Uterus (tissue), 2 donors: ENCODE results near the gene SMO.

Experiments
- POLR2A ChIP-seq, 2 donors: fragments of 450-650 bp; IDR thresholded peaks; one replicate each; pipeline ENCODE4 v1.6.1; 2016; ENCODE audit warnings: antibody characterized with exemption in 2 of 2, mild to moderate bottlenecking in 1 of 2, moderate library complexity in 1 of 2
- TF ChIP-seq, protein P1 (sequence below), 4 experiments: fragments of 200-600 bp in 2 of 4; fragments of 450-650 bp in 2 of 4; sonication (generic) in 2 of 4; IDR thresholded peaks; one replicate each; pipeline ENCODE4 v1.5.1; 2016 to 2019; ENCODE audit warnings: antibody characterized with exemption in 4 of 4, mild to moderate bottlenecking in 2 of 4, moderate library complexity in 1 of 4

DNA sequence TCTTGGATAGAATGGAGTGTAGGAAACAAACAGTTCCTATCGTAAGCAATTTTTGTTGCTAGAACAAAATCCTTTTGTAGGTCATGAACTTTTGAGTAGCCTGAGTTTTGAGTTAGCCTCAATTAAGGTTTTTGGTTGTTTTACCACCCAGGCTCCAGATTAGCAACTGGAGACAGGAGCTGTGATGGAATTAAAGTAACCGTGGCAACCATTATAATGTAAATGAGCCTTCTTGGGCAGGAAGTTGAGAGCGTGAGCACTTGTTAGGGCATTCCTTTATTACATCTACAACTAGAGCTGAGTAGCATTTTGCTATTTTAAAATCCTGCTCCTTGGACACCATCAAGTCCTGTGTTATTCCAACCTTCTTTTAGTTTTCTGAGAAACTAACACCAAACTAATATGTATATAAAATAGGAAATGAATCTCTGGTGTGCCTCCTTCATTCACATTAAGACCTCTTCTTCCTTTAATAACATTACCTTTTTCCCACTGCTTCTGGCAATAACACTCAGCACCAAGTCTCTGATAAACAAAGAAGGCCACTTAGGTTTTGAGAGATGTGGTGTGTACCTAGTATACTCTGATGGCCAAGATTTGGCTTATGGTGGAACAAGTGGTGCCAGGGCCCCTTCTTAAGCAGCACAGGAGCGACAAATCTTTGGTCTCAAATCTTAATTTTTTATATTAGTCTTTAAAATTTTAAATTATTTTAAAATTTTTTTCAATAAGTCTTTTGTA, 70.4 kb downstream of the SMO start:
- TF ChIP-seq, protein P1, sequence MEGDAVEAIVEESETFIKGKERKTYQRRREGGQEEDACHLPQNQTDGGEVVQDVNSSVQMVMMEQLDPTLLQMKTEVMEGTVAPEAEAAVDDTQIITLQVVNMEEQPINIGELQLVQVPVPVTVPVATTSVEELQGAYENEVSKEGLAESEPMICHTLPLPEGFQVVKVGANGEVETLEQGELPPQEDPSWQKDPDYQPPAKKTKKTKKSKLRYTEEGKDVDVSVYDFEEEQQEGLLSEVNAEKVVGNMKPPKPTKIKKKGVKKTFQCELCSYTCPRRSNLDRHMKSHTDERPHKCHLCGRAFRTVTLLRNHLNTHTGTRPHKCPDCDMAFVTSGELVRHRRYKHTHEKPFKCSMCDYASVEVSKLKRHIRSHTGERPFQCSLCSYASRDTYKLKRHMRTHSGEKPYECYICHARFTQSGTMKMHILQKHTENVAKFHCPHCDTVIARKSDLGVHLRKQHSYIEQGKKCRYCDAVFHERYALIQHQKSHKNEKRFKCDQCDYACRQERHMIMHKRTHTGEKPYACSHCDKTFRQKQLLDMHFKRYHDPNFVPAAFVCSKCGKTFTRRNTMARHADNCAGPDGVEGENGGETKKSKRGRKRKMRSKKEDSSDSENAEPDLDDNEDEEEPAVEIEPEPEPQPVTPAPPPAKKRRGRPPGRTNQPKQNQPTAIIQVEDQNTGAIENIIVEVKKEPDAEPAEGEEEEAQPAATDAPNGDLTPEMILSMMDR (IDR thresholded peaks at IDR 0.05): no peak
- TF ChIP-seq POLR2A (IDR thresholded peaks at IDR 0.05): no peak
